ENCODE measurements around the gene SLC46A1.

Gene SLC46A1

GRCh38 chr17:28405632-28406472 lies at the start of gene SLC46A1:
SLC46A1 (minus strand) TSS chr17:28406212; CDS start chr17:28406114, 98 bp downstream.
- H3K4me3 ChIP-seq (ENCODE audit: low read length, poor library complexity, severe bottlenecking): no peak within 1 kb of the TSS
- no peaks in the 10 kb centered on the region for H3K9me3 ChIP-seq (ENCODE audit: insufficient read depth, low read depth, low read length)
- H3K4me1 ChIP-seq (ENCODE audit: insufficient read depth, low read length, poor library complexity, severe bottlenecking): no peaks in the 10 kb centered on the region
- no peak for TF ChIP-seq EZH2phosphoT487 (IDR thresholded peaks at IDR 0.05; ENCODE audit: borderline replicate concordance)
- no peak for TF ChIP-seq CTCF (conservative IDR thresholded peaks at IDR 0.05; ENCODE audit: low read length)
- H3K9me2 ChIP-seq (replicated peaks; ENCODE audit: low read depth, low read length): no peaks in the 10 kb centered on the region
- no peaks in the 10 kb centered on the region for H3K36me3 ChIP-seq (ENCODE audit: insufficient read depth, low read length)
- no peaks in the 10 kb centered on the region for H3K79me2 ChIP-seq (ENCODE audit: insufficient read depth, low read length)
- no peaks in the 10 kb centered on the region for H3K27me3 ChIP-seq (ENCODE audit: insufficient read depth, low read length, poor library complexity, severe bottlenecking)
- H4K20me1 ChIP-seq (ENCODE audit: insufficient read depth, low read length, poor library complexity, severe bottlenecking): no peaks in the 10 kb centered on the region
- H3K9ac ChIP-seq (ENCODE audit: low read depth, low read length, poor library complexity, severe bottlenecking): no peak within 1 kb of the TSS
- H3F3A ChIP-seq (ENCODE audit: low read depth): no peaks in the 10 kb centered on the region
- H3K4me2 ChIP-seq (ENCODE audit: low read depth, low read length, poor library complexity, severe bottlenecking): no peak within 1 kb of the TSS
- no peak within 1 kb of the TSS for H2AFZ ChIP-seq (ENCODE audit: low read length)

- TF ChIP-seq CTCF (conservative IDR thresholded peaks at IDR 0.05; ENCODE audit: low read length): no peak
- no peak for TF ChIP-seq EZH2phosphoT487 (IDR thresholded peaks at IDR 0.05; ENCODE audit: borderline replicate concordance)
- H3K4me1 ChIP-seq (ENCODE audit: insufficient read depth, low read length, poor library complexity, severe bottlenecking): no peaks in the 10 kb centered on the region
- H3K4me3 ChIP-seq (ENCODE audit: low read length, poor library complexity, severe bottlenecking): no peak overlapping the region
- H4K20me1 ChIP-seq (ENCODE audit: insufficient read depth, low read length, poor library complexity, severe bottlenecking): no peaks in the 10 kb centered on the region
- no peak overlapping the region for H3K4me2 ChIP-seq (ENCODE audit: low read depth, low read length, poor library complexity, severe bottlenecking)
- H3K9me3 ChIP-seq (ENCODE audit: insufficient read depth, low read depth, low read length): no peaks in the 10 kb centered on the region
- no peak overlapping the region for H3K9ac ChIP-seq (ENCODE audit: low read depth, low read length, poor library complexity, severe bottlenecking)
- H2AFZ ChIP-seq (ENCODE audit: low read length): no peak overlapping the region
- H3K79me2 ChIP-seq (ENCODE audit: insufficient read depth, low read length): no peaks in the 10 kb centered on the region
- H3K36me3 ChIP-seq (ENCODE audit: insufficient read depth, low read length): no peaks in the 10 kb centered on the region
- no peaks in the 10 kb centered on the region for H3K9me2 ChIP-seq (replicated peaks; ENCODE audit: low read depth, low read length)
- H3F3A ChIP-seq (ENCODE audit: low read depth): no peaks in the 10 kb centered on the region
- H3K27me3 ChIP-seq (ENCODE audit: insufficient read depth, low read length, poor library complexity, severe bottlenecking): no peaks in the 10 kb centered on the region
Observed at GRCh38 chr17:28449859-28450258, 43.8 kb upstream of the SLC46A1 start.

- no peak overlapping the region for H3K4me3 ChIP-seq (ENCODE audit: low read length, poor library complexity, severe bottlenecking)
Observed at GRCh38 chr17:28447396-28447760, 41.4 kb upstream of the SLC46A1 start.

More at GRCh38 chr17:28447396-28447760, 41.4 kb upstream of the SLC46A1 start:
- Histone ChIP-seq H3K27me3 (ENCODE audit: insufficient read depth, low read length, poor library complexity, severe bottlenecking) (no peaks in the 10 kb centered on the region), H2AFZ (ENCODE audit: low read length) (no peak overlapping the region), H4K20me1 (ENCODE audit: insufficient read depth, low read length, poor library complexity, severe bottlenecking) (no peaks in the 10 kb centered on the region), H3K4me1 (ENCODE audit: insufficient read depth, low read length, poor library complexity, severe bottlenecking) (no peaks in the 10 kb centered on the region), H3K9me3 (ENCODE audit: insufficient read depth, low read depth, low read length) (no peaks in the 10 kb centered on the region), H3F3A (ENCODE audit: low read depth) (no peaks in the 10 kb centered on the region), H3K36me3 (ENCODE audit: insufficient read depth, low read length) (no peaks in the 10 kb centered on the region), H3K79me2 (ENCODE audit: insufficient read depth, low read length) (no peaks in the 10 kb centered on the region), H3K9me2 (replicated peaks; ENCODE audit: low read depth, low read length) (no peaks in the 10 kb centered on the region), H3K4me2 (ENCODE audit: low read depth, low read length, poor library complexity, severe bottlenecking) (no peak overlapping the region), H3K9ac (ENCODE audit: low read depth, low read length, poor library complexity, severe bottlenecking) (no peak overlapping the region)
- TF ChIP-seq CTCF (conservative IDR thresholded peaks at IDR 0.05; ENCODE audit: low read length) (no peak), EZH2phosphoT487 (IDR thresholded peaks at IDR 0.05; ENCODE audit: borderline replicate concordance) (no peak)
